K562 (cell line): ENCODE results near the gene TAF11. TPM values are rescaled to one million over a fixed set of nuclear protein-coding genes. Genes with fewer than 3 reads are reported as not detected.
A peak's percentile ranks its signal among the peaks of the same experiment; 100 is the strongest.

Experiments used
- ATAC-seq: fragments of 200-7000 bp; cut with Tn5 transposase; 3 replicates; pipeline ENCODE4 v1.9.1; 2020; ENCODE audit warnings: moderate library complexity
- BruUV-seq: library from RNA; stranded (reverse); fragments of 400-500 nt; replicated peaks from 2 replicates; lab custom pipeline; 2021; lab: Mats Ljungman, UMichigan
- CTCF ChIA-PET: fragments of 300-600 bp; formaldehyde crosslinking; extraction: SDS; loops from one replicate; lab custom pipeline; 2021; ENCODE audit warnings: low intra/inter-chr PET ratio; lab: Yijun Ruan, JAX
- POLR2A ChIA-PET: fragments of 300-600, 350-650 bp; sonication (Branson Sonifier 250); formaldehyde crosslinking; extraction: SDS; loops from one replicate; lab custom pipeline; 2021; ENCODE audit warnings: antibody characterized with exemption, inconsistent platforms; lab: Yijun Ruan, JAX
- DNase-seq, 4 experiments: peaks; one replicate each; pipeline versions ENCODE4 v3.0.0 to v3.0.0-alpha.2; 2011 to 2018; ENCODE audit warnings: low spot score in 3 of 4, mixed read lengths in 3 of 4; ENCODE audit errors: extremely low read depth in 1 of 4
- FAIRE-seq: peaks from 2 replicates; lab custom pipeline; 2011; peaks lifted over from hg19 to GRCh38; lab: Jason Lieb, UNC
- H2AFZ ChIP-seq: 2 replicates; pipeline ENCODE4 v1.6.0; 2011; ENCODE audit warnings: low read depth, low read length, control low read depth, inconsistent platforms
- H3K27ac ChIP-seq: fragments of 200-600 bp; 3 replicates; pipeline ENCODE4 v1.8.0; 2011; ENCODE audit warnings: low read depth, mild to moderate bottlenecking, control low read depth, inconsistent platforms, low read length, moderate library complexity, mixed read lengths; ENCODE audit errors: extremely low read depth
- H3K27me3 ChIP-seq, 2 experiments: fragments of 300-600 bp in 1 of 2; 2 replicates in 1 of 2; 3 replicates in 1 of 2; pipeline versions ENCODE4 v1.6.0 to v1.8.0; 2011; ENCODE audit warnings: inconsistent platforms in 2 of 2, low read length in 2 of 2, mild to moderate bottlenecking in 1 of 2, mixed read lengths in 1 of 2, moderate library complexity in 1 of 2; ENCODE audit not compliant: control insufficient read depth in 2 of 2, insufficient read depth in 2 of 2
- H3K36me3 ChIP-seq: fragments of 300-600 bp; 3 replicates; pipeline ENCODE4 v1.8.0; 2011; ENCODE audit warnings: mild to moderate bottlenecking, low read length, inconsistent platforms; ENCODE audit not compliant: control insufficient read depth, insufficient read depth
- H3K4me1 ChIP-seq, 2 experiments: fragments of 200-600 bp in 1 of 2; replicated peaks in 1 of 2; 2 replicates in 1 of 2; 3 replicates in 1 of 2; pipeline versions ENCODE4 v1.5.1 to v1.8.0; 2011; ENCODE audit warnings: inconsistent platforms in 2 of 2, low read length in 2 of 2, mild to moderate bottlenecking in 1 of 2, mixed read lengths in 1 of 2, moderate library complexity in 1 of 2; ENCODE audit not compliant: control insufficient read depth in 2 of 2, insufficient read depth in 2 of 2
- H3K4me2 ChIP-seq: 2 replicates; pipeline ENCODE4 v1.6.1; 2011; ENCODE audit warnings: low read length, control low read depth, inconsistent platforms, mixed read lengths; ENCODE audit not compliant: insufficient read depth
- H3K4me3 ChIP-seq: fragments of 200-600 bp; sonication (generic), shearing (Covaris generic); 2 replicates; pipeline ENCODE4 v1.5.1; 2016; ENCODE audit warnings: control low read depth, inconsistent platforms
- H3K79me2 ChIP-seq: fragments of 200-600 bp; 3 replicates; pipeline ENCODE4 v1.8.0; 2011; ENCODE audit warnings: low read length, inconsistent platforms; ENCODE audit not compliant: control insufficient read depth, insufficient read depth
- H3K9ac ChIP-seq, 2 experiments: 2 replicates each; pipeline versions ENCODE4 v1.6.0 to v1.6.1; 2011; ENCODE audit warnings: low read depth in 2 of 2, low read length in 2 of 2, control low read depth in 1 of 2, inconsistent platforms in 1 of 2, mild to moderate bottlenecking in 1 of 2, mixed read lengths in 1 of 2; ENCODE audit not compliant: insufficient read depth in 1 of 2
- H3K9me1 ChIP-seq: one replicate; pipeline ENCODE4 v1.6.0; 2011; ENCODE audit warnings: inconsistent platforms, mild to moderate bottlenecking, low read length, moderate library complexity; ENCODE audit not compliant: control insufficient read depth, insufficient read depth
- H3K9me3 ChIP-seq: replicated peaks from 2 replicates; pipeline ENCODE4 v1.5.1; 2011; ENCODE audit warnings: low read depth, low read length, inconsistent platforms; ENCODE audit not compliant: control insufficient read depth, insufficient read depth
- H4K20me1 ChIP-seq: replicated peaks from 2 replicates; pipeline ENCODE4 v1.6.1; 2011; ENCODE audit warnings: low read length, inconsistent platforms, mixed read lengths; ENCODE audit not compliant: control insufficient read depth, insufficient read depth
- LCOR ChIP-seq: sonication (generic); formaldehyde crosslinking; IDR thresholded peaks from 2 replicates; pipeline ENCODE4 v1.8.0; 2022; ENCODE audit warnings: mild to moderate bottlenecking, missing genetic modification reagents
- NFIC ChIP-seq: fragments of 450-650 bp; IDR thresholded peaks from 2 replicates; pipeline ENCODE4 v1.6.1; 2017; ENCODE audit warnings: mild to moderate bottlenecking, inconsistent platforms
- NRF1 ChIP-seq, 2 experiments: fragments of 450-650 bp; IDR thresholded peaks in 1 of 2; conservative IDR thresholded peaks in 1 of 2; 2 replicates each; pipeline ENCODE4 v1.6.1; 2014; ENCODE audit warnings: mild to moderate bottlenecking in 2 of 2
- RAD21 ChIP-seq, 2 experiments: fragments of 250-450 bp in 1 of 2; fragments of 450-650 bp in 1 of 2; sonication (Bioruptor Pico) in 1 of 2; formaldehyde crosslinking in 1 of 2; IDR thresholded peaks in 1 of 2; conservative IDR thresholded peaks in 1 of 2; 2 replicates each; pipeline versions ENCODE4 v1.4.0 to v1.8.0; 2020 to 2022; ENCODE audit warnings: mild to moderate bottlenecking in 2 of 2, moderate library complexity in 1 of 2
- ZNF134 ChIP-seq: fragments of 250-450 bp; sonication (Bioruptor Pico); conservative IDR thresholded peaks from 2 replicates; pipeline ENCODE4 v1.4.0; 2020
- ZNF764 ChIP-seq: fragments of 250-450 bp; sonication (Bioruptor Pico); IDR thresholded peaks from 2 replicates; pipeline ENCODE4 v1.4.0; 2020; ENCODE audit warnings: low read depth, mild to moderate bottlenecking, moderate library complexity
- WGBS: fragments of 100-300 bp; shearing (Covaris generic); methylation state at CpG from one replicate; pipeline ENCODE4 v1.1.6; 2016; ENCODE audit warnings: low coverage, mixed read lengths; ENCODE audit not compliant: insufficient coverage; ENCODE audit errors: missing lambda C conversion rate; 5-methylcytosine and 5-hydroxymethylcytosine counted together
- in situ Hi-C: fragments of 300-500 bp; cut with MboI; formaldehyde crosslinking; loops from 4 replicates; pipeline ENCODE4 v1.15.0; 2018; ENCODE audit warnings: inconsistent platforms, mixed read lengths
- intact Hi-C: fragments of 100-400 bp; cut with micrococcal nuclease; formaldehyde crosslinking; loops from 2 replicates; pipeline ENCODE4 v1.14.2; 2022
- polyA plus RNA-seq, 8 experiments: library from polyadenylated mRNA; depleted of rRNA in 4 of 8; stranded (reverse) in 5 of 8; unstranded in 3 of 8; fragments of >200 nt; fragmentation: Nextera tagmentation in 2 of 8; fragmentation: Illumina TruSeq in 1 of 8; extraction: Ambion mirVana in 2 of 8; extraction: Trizol in 1 of 8; gene quantifications; 2 replicates each; pipeline versions ENCODE4 v1.2.1 to v1.2.3, GENCODE V29; 2011 to 2014; ENCODE audit warnings: inconsistent platforms in 1 of 8, missing spikeins in 1 of 8
- total RNA-seq, 7 experiments: library from RNA; depleted of rRNA in 6 of 7; stranded (reverse); fragments of >200 nt in 6 of 7; fragmentation: Illumina TruSeq in 2 of 7; extraction: Trizol in 2 of 7; gene quantifications; 2 replicates each; pipeline versions ENCODE4 v1.2.1 to v1.2.3, GENCODE V29; 2011 to 2021; ENCODE audit warnings: low replicate concordance in 1 of 7
- TF ChIP-seq, protein P1 (sequence below): fragments of 450-650 bp; formaldehyde crosslinking; conservative IDR thresholded peaks from 2 replicates; pipeline ENCODE4 v1.4.0; 2022; ENCODE audit warnings: mild to moderate bottlenecking, missing genetic modification characterization
- TF ChIP-seq, protein P2 (sequence below): IDR thresholded peaks from 2 replicates; pipeline ENCODE4 v1.6.1; 2016; ENCODE audit warnings: missing genetic modification characterization, missing compliant biosample characterization
- TF ChIP-seq, protein P3 (sequence below): fragments of 450-650 bp; formaldehyde crosslinking; IDR thresholded peaks from 2 replicates; pipeline ENCODE4 v1.4.0; 2022; ENCODE audit warnings: missing genetic modification characterization

TAF11 gene
- total and polyA plus RNA-seq, 9 of the 15 experiments (the other 6 are each of a cell fraction or from before 2014, with no cell fraction given) = 40.9 to 91.9 (median 71.9) TPM

DNA sequence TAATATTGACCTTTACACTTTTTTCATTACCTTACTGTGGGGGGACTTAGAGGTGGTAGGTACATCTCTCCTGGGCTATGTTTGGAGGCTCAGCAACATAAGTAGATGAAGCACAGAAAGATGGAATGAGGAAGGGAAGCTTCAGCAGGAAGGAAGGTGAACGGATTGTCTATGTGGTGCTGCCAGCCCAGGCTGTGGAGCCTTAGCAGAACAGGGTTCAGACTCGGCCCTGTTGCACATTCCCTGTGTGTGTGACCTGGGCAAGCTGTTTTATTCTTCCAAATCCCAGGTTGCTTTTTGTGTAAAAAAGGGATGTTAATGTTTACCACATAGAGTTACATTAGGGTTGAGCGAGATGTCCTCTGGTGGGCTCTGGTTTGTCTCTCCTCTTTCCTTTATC, 42.4 kb upstream of the TAF11 start:
- Histone ChIP-seq H3K36me3 (no peaks in the 10 kb centered on the region), H3K4me1 (no peaks in the 10 kb centered on the region), H3K9me1 (no peaks in the 10 kb centered on the region), H2AFZ (no peak overlapping the region), H3K9ac (no peak overlapping the region), H3K9me3 (no peaks in the 10 kb centered on the region), H3K79me2 (no peaks in the 10 kb centered on the region), H3K27me3 (no peaks in the 10 kb centered on the region), H3K27ac (no peak overlapping the region), H4K20me1 (peaks cover 12% of the 10 kb centered on the region), H3K4me2 (no peak overlapping the region), H3K4me3 (no peak overlapping the region)
- DNase-seq = no peak
- in situ Hi-C loops (no loop called here), intact Hi-C loops (no loop called here)
- ChIA-PET POLR2A (no interaction called here), CTCF (no interaction called here)
- no TSS peak for BruUV-seq
- WGBS = 29% methylated on average over 3 of the region's 3 CpGs
- no peak for TF ChIP-seq LCOR (CRISPR knock-in tag)
- no peak for TF ChIP-seq ZNF764 (CRISPR knock-in tag)
- no peak for TF ChIP-seq ZNF134 (CRISPR knock-in tag)
- TF ChIP-seq NFIC = no peak
- ATAC-seq = no peak
- no peak for FAIRE-seq

DNA sequence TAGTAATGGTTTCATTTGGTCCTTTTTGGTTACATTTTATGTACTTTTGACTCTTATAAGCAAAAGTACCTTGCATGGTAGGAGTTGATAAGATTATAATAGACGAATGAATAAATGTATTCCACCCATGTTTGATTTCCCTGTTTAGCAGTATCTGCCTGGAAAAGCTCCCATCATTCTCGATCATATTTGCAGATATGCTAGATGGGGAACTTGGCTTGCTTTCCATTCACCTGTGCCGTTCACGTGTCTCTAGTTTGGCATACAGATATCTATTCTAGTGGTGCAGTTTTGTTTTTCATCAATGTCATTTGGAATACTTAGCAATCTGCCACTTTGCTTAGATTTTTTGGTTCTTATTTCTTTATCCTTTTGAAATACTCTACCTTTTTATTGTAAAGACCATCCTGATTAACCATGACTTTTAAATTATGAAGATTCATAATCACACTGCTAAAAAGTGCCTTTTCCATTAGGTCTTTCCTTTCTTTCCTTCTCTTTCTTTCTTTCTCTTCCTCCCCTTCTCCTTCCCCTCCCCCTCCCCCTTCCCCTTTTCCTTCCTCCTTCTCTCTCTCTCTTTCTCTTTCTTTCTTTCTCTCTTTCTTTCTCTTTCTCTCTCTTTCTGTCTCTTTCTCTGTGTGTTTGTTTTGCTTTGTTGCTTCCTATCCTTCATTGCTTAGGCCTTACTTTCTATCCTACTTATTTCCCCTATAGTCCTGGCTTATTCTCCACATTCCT, 41.6 kb upstream of the TAF11 start:
- ATAC-seq (no peak), FAIRE-seq (no peak), DNase-seq (no peak)
- Histone ChIP-seq H3K9me3 (no peaks in the 10 kb centered on the region), H3K36me3 (no peaks in the 10 kb centered on the region), H2AFZ (no peak overlapping the region), H3K27ac (no peak overlapping the region), H3K9ac (no peak overlapping the region), H3K4me2 (no peak overlapping the region), H3K4me3 (no peak overlapping the region), H3K4me1 (no peaks in the 10 kb centered on the region), H3K27me3 (no peaks in the 10 kb centered on the region), H3K9me1 (no peaks in the 10 kb centered on the region), H4K20me1 (peaks cover 12% of the 10 kb centered on the region), H3K79me2 (no peaks in the 10 kb centered on the region)
- no TSS peak for BruUV-seq
- WGBS = 21% methylated on average over 4 of the region's 4 CpGs
- ChIA-PET POLR2A (no interaction called here), CTCF (no interaction called here)
- in situ Hi-C loops = no loop called here
- intact Hi-C loops = no loop called here
- TF ChIP-seq, protein P1, sequence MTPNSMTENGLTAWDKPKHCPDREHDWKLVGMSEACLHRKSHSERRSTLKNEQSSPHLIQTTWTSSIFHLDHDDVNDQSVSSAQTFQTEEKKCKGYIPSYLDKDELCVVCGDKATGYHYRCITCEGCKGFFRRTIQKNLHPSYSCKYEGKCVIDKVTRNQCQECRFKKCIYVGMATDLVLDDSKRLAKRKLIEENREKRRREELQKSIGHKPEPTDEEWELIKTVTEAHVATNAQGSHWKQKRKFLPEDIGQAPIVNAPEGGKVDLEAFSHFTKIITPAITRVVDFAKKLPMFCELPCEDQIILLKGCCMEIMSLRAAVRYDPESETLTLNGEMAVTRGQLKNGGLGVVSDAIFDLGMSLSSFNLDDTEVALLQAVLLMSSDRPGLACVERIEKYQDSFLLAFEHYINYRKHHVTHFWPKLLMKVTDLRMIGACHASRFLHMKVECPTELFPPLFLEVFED (CRISPR knock-in tag) = 0 out of 2 replicates have a peak, but pooled peaks have one; percentile 57
- TF ChIP-seq, protein P2, sequence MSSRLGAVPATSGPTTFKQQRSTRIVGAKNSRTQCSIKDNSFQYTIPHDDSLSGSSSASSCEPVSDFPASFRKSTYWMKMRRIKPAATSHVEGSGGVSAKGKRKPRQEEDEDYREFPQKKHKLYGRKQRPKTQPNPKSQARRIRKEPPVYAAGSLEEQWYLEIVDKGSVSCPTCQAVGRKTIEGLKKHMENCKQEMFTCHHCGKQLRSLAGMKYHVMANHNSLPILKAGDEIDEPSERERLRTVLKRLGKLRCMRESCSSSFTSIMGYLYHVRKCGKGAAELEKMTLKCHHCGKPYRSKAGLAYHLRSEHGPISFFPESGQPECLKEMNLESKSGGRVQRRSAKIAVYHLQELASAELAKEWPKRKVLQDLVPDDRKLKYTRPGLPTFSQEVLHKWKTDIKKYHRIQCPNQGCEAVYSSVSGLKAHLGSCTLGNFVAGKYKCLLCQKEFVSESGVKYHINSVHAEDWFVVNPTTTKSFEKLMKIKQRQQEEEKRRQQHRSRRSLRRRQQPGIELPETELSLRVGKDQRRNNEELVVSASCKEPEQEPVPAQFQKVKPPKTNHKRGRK (tag) = peak; percentile 84
- TF ChIP-seq, protein P3, sequence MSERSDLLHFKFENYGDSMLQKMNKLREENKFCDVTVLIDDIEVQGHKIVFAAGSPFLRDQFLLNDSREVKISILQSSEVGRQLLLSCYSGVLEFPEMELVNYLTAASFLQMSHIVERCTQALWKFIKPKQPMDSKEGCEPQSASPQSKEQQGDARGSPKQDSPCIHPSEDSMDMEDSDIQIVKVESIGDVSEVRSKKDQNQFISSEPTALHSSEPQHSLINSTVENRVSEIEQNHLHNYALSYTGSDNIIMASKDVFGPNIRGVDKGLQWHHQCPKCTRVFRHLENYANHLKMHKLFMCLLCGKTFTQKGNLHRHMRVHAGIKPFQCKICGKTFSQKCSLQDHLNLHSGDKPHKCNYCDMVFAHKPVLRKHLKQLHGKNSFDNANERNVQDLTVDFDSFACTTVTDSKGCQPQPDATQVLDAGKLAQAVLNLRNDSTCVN (CRISPR knock-in tag) = peak; percentile 77; the same call in 1 of the 2 replicates
- TF ChIP-seq RAD21 (CRISPR knock-in tag; conservative IDR thresholded peaks at IDR 0.05 in 1 of 2, IDR thresholded peaks at IDR 0.05 in 1 of 2) (no peak), NRF1 (conservative IDR thresholded peaks at IDR 0.05 in 1 of 2, IDR thresholded peaks at IDR 0.05 in 1 of 2) (no peak)
